Neural cell (in vitro differentiated cells): ENCODE data around the gene PRKACB. TPM values are rescaled to one million over a fixed set of nuclear protein-coding genes. Genes with fewer than 3 reads are reported as not detected.

Experiments used
- H2AFZ ChIP-seq: fragments of 200-600, 300-800 bp; sonication (generic), shearing (Covaris generic); 2 replicates; pipeline ENCODE4 v1.6.0; 2014; ENCODE audit warnings: low read depth, mild to moderate bottlenecking, antibody characterized with exemption, low read length, moderate library complexity
- H3F3A ChIP-seq: fragments of 200-600 bp; shearing (Covaris generic); 2 replicates; pipeline ENCODE4 v1.6.1; 2016; ENCODE audit warnings: mild to moderate bottlenecking, moderate library complexity, mixed read lengths, antibody characterized with exemption, low read length; ENCODE audit not compliant: insufficient read depth, poor library complexity, severe bottlenecking
- H3K27ac ChIP-seq: fragments of 200-600, 300-800 bp; sonication (generic), shearing (Covaris generic); 2 replicates; pipeline ENCODE4 v1.5.1; 2014; ENCODE audit warnings: mild to moderate bottlenecking, low read length, moderate library complexity
- H3K27me3 ChIP-seq: fragments of 300-800, 200-600 bp; sonication (generic), shearing (Covaris generic); 2 replicates; pipeline ENCODE4 v1.6.0; 2014; ENCODE audit warnings: mild to moderate bottlenecking, low read depth, low read length, moderate library complexity; ENCODE audit not compliant: insufficient read depth
- H3K36me3 ChIP-seq: fragments of 300-800, 200-600 bp; sonication (generic), shearing (Covaris generic); 2 replicates; pipeline ENCODE4 v1.5.1; 2014; ENCODE audit warnings: mild to moderate bottlenecking, antibody characterized with exemption, low read length, moderate library complexity; ENCODE audit not compliant: insufficient read depth
- H3K4me2 ChIP-seq: fragments of 300-800, 200-600 bp; sonication (generic), shearing (Covaris generic); 2 replicates; pipeline ENCODE4 v1.6.0; 2014; ENCODE audit warnings: mild to moderate bottlenecking, low read length
- H3K4me3 ChIP-seq: fragments of 300-800, 200-600 bp; sonication (generic), shearing (Covaris generic); 2 replicates; pipeline ENCODE4 v1.5.1; 2014; ENCODE audit warnings: mild to moderate bottlenecking, low read length, moderate library complexity
- H3K79me2 ChIP-seq: fragments of 200-600 bp; shearing (Covaris generic); replicated peaks from 2 replicates; pipeline ENCODE4 v1.6.0; 2014; ENCODE audit warnings: mild to moderate bottlenecking, low read length, moderate library complexity; ENCODE audit not compliant: insufficient read depth
- H3K9ac ChIP-seq: fragments of 300-800, 200-600 bp; sonication (generic), shearing (Covaris generic); 2 replicates; pipeline ENCODE4 v1.6.1; 2016; ENCODE audit warnings: mild to moderate bottlenecking, low read length, mixed read lengths
- H3K9me2 ChIP-seq: fragments of 200-600 bp; shearing (Covaris generic); 2 replicates; pipeline ENCODE4 v1.6.1; 2016; ENCODE audit warnings: mild to moderate bottlenecking, low read length, mixed read lengths; ENCODE audit not compliant: insufficient read depth
- H3K9me3 ChIP-seq: fragments of 200-600, 300-800 bp; sonication (generic), shearing (Covaris generic); 2 replicates; pipeline ENCODE4 v1.6.1; 2016; ENCODE audit warnings: mild to moderate bottlenecking, mixed run types, low read length, moderate library complexity, mixed read lengths
- H4K20me1 ChIP-seq: fragments of 200-600 bp; shearing (Covaris generic); 2 replicates; pipeline ENCODE4 v1.6.1; 2016; ENCODE audit warnings: mild to moderate bottlenecking, mixed run types; ENCODE audit not compliant: insufficient read depth
- EP300 ChIP-seq: fragments of 450-650 bp; conservative IDR thresholded peaks from 2 replicates; pipeline ENCODE4 v1.6.1; 2014; ENCODE audit warnings: antibody characterized with exemption, mild to moderate bottlenecking, moderate library complexity; ENCODE audit not compliant: poor library complexity, severe bottlenecking
- EZH2 ChIP-seq: fragments of 200-600, 300-800 bp; shearing (Covaris generic), sonication (generic); IDR thresholded peaks from 2 replicates; pipeline ENCODE4 v1.6.1; 2014; ENCODE audit warnings: antibody characterized with exemption, low read length, borderline replicate concordance, mild to moderate bottlenecking; ENCODE audit not compliant: insufficient read depth, poor library complexity, severe bottlenecking
- MXI1 ChIP-seq: fragments of 450-650 bp; conservative IDR thresholded peaks from 2 replicates; pipeline ENCODE4 v1.6.1; 2014; ENCODE audit warnings: antibody characterized with exemption, mild to moderate bottlenecking; ENCODE audit not compliant: poor library complexity, severe bottlenecking
- POLR2AphosphoS5 ChIP-seq: IDR thresholded peaks from 2 replicates; pipeline ENCODE4 v1.6.1; 2012
- RAD21 ChIP-seq: fragments of 450-650 bp; conservative IDR thresholded peaks from 2 replicates; pipeline ENCODE4 v1.6.1; 2014; ENCODE audit warnings: antibody characterized with exemption, mild to moderate bottlenecking, moderate library complexity
- SMC3 ChIP-seq: fragments of 450-650 bp; conservative IDR thresholded peaks from 2 replicates; pipeline ENCODE4 v1.6.1; 2014; ENCODE audit warnings: antibody characterized with exemption, mild to moderate bottlenecking, moderate library complexity; ENCODE audit not compliant: poor library complexity
- TAF1 ChIP-seq: IDR thresholded peaks from 2 replicates; pipeline ENCODE4 v1.6.1; 2012; ENCODE audit warnings: low read depth
- polyA plus RNA-seq: library from polyadenylated mRNA; depleted of rRNA; stranded (reverse); fragments of >200 nt; gene quantifications from 2 replicates; pipeline ENCODE4 v1.2.3, GENCODE V29; 2014
- TF ChIP-seq, protein P1 (sequence below): fragments of 450-650 bp; IDR thresholded peaks from 2 replicates; pipeline ENCODE4 v1.5.1; 2014; ENCODE audit warnings: antibody characterized with exemption, mild to moderate bottlenecking, moderate library complexity; ENCODE audit not compliant: poor library complexity, severe bottlenecking
- TF ChIP-seq, protein P2 (sequence below): IDR thresholded peaks from 2 replicates; pipeline ENCODE4 v1.6.1; 2012; ENCODE audit warnings: borderline replicate concordance

PRKACB gene
- polyA plus RNA-seq, 1 donor from 2014 or later: 979 TPM

DNA sequence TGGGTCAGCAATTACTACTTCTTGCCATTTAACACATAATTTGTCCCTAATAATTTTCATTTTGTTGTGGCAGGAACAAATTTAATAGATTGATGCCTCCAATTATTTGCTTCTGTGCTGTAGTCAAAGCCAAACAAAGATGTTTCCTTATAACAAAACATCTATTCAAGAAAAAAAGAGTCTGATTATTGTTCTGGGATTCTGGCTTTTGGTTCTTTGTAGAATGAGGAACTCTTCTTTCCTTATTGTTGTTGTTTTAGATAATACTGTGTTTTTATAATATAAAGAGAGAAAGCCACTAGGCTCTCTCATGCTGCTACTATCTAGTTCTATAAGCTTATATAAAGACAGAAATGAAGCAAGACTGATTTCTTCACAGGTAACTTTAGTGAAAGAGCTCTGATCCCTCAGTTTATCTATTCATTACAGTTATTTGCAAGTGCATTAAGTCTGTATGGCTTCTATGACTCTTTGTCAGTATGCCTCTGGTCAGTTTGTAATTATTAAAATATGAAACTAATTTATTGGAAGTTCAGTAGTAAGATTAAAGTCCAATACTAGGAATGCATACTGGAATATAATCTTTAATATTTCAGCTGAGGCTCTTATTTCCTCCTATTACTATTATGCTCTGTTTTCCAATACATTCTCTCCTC, 37.4 kb downstream of the PRKACB start:
- peaks cover 43% of the 10 kb centered on the region for H3K79me2 ChIP-seq
- peaks cover 11% of the 10 kb centered on the region for H3K36me3 ChIP-seq
- no peak overlapping the region for H3K9ac ChIP-seq
- no peaks in the 10 kb centered on the region for H3K9me2 ChIP-seq
- peaks cover 4% of the 10 kb centered on the region for H3F3A ChIP-seq
- no peak for TF ChIP-seq MXI1
- TF ChIP-seq, protein P1, sequence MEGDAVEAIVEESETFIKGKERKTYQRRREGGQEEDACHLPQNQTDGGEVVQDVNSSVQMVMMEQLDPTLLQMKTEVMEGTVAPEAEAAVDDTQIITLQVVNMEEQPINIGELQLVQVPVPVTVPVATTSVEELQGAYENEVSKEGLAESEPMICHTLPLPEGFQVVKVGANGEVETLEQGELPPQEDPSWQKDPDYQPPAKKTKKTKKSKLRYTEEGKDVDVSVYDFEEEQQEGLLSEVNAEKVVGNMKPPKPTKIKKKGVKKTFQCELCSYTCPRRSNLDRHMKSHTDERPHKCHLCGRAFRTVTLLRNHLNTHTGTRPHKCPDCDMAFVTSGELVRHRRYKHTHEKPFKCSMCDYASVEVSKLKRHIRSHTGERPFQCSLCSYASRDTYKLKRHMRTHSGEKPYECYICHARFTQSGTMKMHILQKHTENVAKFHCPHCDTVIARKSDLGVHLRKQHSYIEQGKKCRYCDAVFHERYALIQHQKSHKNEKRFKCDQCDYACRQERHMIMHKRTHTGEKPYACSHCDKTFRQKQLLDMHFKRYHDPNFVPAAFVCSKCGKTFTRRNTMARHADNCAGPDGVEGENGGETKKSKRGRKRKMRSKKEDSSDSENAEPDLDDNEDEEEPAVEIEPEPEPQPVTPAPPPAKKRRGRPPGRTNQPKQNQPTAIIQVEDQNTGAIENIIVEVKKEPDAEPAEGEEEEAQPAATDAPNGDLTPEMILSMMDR: no peak
- TF ChIP-seq, protein P2, sequence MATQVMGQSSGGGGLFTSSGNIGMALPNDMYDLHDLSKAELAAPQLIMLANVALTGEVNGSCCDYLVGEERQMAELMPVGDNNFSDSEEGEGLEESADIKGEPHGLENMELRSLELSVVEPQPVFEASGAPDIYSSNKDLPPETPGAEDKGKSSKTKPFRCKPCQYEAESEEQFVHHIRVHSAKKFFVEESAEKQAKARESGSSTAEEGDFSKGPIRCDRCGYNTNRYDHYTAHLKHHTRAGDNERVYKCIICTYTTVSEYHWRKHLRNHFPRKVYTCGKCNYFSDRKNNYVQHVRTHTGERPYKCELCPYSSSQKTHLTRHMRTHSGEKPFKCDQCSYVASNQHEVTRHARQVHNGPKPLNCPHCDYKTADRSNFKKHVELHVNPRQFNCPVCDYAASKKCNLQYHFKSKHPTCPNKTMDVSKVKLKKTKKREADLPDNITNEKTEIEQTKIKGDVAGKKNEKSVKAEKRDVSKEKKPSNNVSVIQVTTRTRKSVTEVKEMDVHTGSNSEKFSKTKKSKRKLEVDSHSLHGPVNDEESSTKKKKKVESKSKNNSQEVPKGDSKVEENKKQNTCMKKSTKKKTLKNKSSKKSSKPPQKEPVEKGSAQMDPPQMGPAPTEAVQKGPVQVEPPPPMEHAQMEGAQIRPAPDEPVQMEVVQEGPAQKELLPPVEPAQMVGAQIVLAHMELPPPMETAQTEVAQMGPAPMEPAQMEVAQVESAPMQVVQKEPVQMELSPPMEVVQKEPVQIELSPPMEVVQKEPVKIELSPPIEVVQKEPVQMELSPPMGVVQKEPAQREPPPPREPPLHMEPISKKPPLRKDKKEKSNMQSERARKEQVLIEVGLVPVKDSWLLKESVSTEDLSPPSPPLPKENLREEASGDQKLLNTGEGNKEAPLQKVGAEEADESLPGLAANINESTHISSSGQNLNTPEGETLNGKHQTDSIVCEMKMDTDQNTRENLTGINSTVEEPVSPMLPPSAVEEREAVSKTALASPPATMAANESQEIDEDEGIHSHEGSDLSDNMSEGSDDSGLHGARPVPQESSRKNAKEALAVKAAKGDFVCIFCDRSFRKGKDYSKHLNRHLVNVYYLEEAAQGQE: no peak
- no peak for TF ChIP-seq SMC3
- TF ChIP-seq EP300: no peak
- no peak for TF ChIP-seq EZH2
- no peak for TF ChIP-seq RAD21
- no peak for TF ChIP-seq TAF1
- H3K27me3 ChIP-seq: no peaks in the 10 kb centered on the region
- H3K9me3 ChIP-seq: no peaks in the 10 kb centered on the region
- H3K4me3 ChIP-seq: no peak overlapping the region
- H3K27ac ChIP-seq: no peak overlapping the region
- H2AFZ ChIP-seq: no peak overlapping the region
- no peak overlapping the region for H3K4me2 ChIP-seq
- no peaks in the 10 kb centered on the region for H4K20me1 ChIP-seq

DNA sequence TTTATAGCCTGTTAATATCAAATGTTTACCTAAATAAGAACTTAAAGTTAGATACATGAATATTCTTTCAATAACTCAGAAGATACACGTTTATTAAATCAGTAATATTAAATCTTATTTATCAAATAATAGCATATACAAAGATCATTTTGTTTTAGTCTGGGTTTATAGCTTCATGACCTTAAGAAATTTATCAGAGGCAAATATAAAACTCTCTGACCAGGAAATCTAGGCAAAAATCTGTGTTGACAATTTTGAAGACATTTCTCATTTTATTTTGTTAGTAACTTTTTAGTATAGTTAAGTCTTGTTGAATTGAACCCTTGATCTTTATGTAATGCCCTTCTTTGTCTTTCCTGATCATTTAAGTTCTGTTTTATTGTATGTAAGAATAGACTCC, 46.4 kb downstream of the PRKACB start:
- no peak for TF ChIP-seq TAF1
- Histone ChIP-seq H3K9ac (no peak overlapping the region), H3K27me3 (no peaks in the 10 kb centered on the region), H3F3A (no peaks in the 10 kb centered on the region), H3K4me3 (no peak overlapping the region), H3K9me2 (no peaks in the 10 kb centered on the region), H3K27ac (no peak overlapping the region), H3K36me3 (peaks cover 43% of the 10 kb centered on the region), H2AFZ (no peak overlapping the region), H3K79me2 (peaks cover 23% of the 10 kb centered on the region), H3K4me2 (no peak overlapping the region), H3K9me3 (no peaks in the 10 kb centered on the region), H4K20me1 (no peaks in the 10 kb centered on the region)

DNA sequence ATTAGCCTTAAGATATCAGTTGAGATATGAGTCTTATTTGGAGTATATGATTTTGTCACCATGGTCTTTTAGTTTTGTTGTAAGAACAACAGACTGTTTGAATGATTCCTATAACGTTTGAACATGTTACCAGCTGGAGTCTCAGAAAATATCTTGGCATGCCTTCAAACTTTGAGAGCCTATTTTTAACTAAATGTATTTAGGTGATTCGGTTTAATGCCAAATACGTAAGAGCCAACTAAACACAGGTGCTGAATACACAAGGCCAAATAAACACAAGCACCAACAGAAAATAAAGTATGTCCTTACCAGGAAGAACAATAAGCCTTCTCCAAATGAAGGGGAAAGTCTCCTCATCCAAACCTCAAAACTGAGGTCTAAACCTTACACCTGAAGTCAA, 48.6 kb downstream of the PRKACB start:
- no peak overlapping the region for H3K4me3 ChIP-seq
- H3K36me3 ChIP-seq: peaks cover 55% of the 10 kb centered on the region
- H3F3A ChIP-seq: no peaks in the 10 kb centered on the region
- H3K27me3 ChIP-seq: no peaks in the 10 kb centered on the region
- no peaks in the 10 kb centered on the region for H4K20me1 ChIP-seq
- no peaks in the 10 kb centered on the region for H3K9me2 ChIP-seq
- peaks cover 30% of the 10 kb centered on the region for H3K79me2 ChIP-seq
- H3K9me3 ChIP-seq: no peaks in the 10 kb centered on the region
- no peak overlapping the region for H3K27ac ChIP-seq
- H3K4me2 ChIP-seq: no peak overlapping the region
- H2AFZ ChIP-seq: no peak overlapping the region
- TF ChIP-seq RAD21: no peak
- TF ChIP-seq SMC3: no peak
- no peak for TF ChIP-seq TAF1
- TF ChIP-seq, protein P1: no peak
- no peak for TF ChIP-seq EZH2
- TF ChIP-seq MXI1: no peak
- TF ChIP-seq EP300: no peak
- TF ChIP-seq, protein P2: no peak
- TF ChIP-seq POLR2AphosphoS5: no peak
- no peak overlapping the region for H3K9ac ChIP-seq
